Measurements from ENCODE around the gene RAD51B. TPM values are rescaled to one million over a fixed set of nuclear protein-coding genes. Genes with fewer than 3 reads are reported as not detected.
"Not testable (repeated sequence)": the region's sequence is repeated elsewhere in the genome, so short reads cannot be mapped to it uniquely, and the experiment has no call there.

The RAD51B gene
- total RNA-seq, 1 donor from 2014 or later, result 17.0 TPM

GRCh38 chr14:68173227-68173972, 353.8 kb downstream of the RAD51B start:
- peak; percentile 91 for DNase-seq (ENCODE audit: low read depth)

GRCh38 chr14:68174446-68174845, 354.9 kb downstream of the RAD51B start:
- DNase-seq (ENCODE audit: low read depth), result peak; percentile 77

GRCh38 chr14:68176687-68177086, 357.1 kb downstream of the RAD51B start:
- DNase-seq (ENCODE audit: low read depth), result no peak

- DNase-seq (ENCODE audit: low read depth), result no peak
Observed at GRCh38 chr14:68177728-68178127, 358.1 kb downstream of the RAD51B start.

GRCh38 chr14:68178282-68178681, 358.7 kb downstream of the RAD51B start:
- DNase-seq (ENCODE audit: low read depth), result no peak

GRCh38 chr14:68181519-68182326, 362.1 kb downstream of the RAD51B start:
- peak; percentile 89 for DNase-seq (ENCODE audit: low read depth)

- DNase-seq (ENCODE audit: low read depth), result no peak
Observed at GRCh38 chr14:68182492-68182891, 362.9 kb downstream of the RAD51B start.

GRCh38 chr14:68186500-68187276, 367.1 kb downstream of the RAD51B start:
- not testable (repeated sequence) for DNase-seq (ENCODE audit: low read depth)

GRCh38 chr14:68188174-68188573, 368.6 kb downstream of the RAD51B start:
- DNase-seq (ENCODE audit: low read depth), result no peak

GRCh38 chr14:68190032-68190431, 370.5 kb downstream of the RAD51B start:
- DNase-seq (ENCODE audit: low read depth), result no peak

GRCh38 chr14:68191567-68192321, 372.2 kb downstream of the RAD51B start:
- DNase-seq (ENCODE audit: low read depth), result peak; percentile 100

GRCh38 chr14:68192935-68193334, 373.4 kb downstream of the RAD51B start:
- no peak for DNase-seq (ENCODE audit: low read depth)

GRCh38 chr14:68193970-68194681, 374.5 kb downstream of the RAD51B start:
- DNase-seq (ENCODE audit: low read depth), result no peak

- peak; percentile 85 for DNase-seq (ENCODE audit: low read depth)
Observed at GRCh38 chr14:68195126-68195525, 375.5 kb downstream of the RAD51B start.

GRCh38 chr14:68198713-68199495, 379.3 kb downstream of the RAD51B start:
- DNase-seq (ENCODE audit: low read depth), result peak; percentile 62

GRCh38 chr14:68199554-68200151, 380.1 kb downstream of the RAD51B start:
- DNase-seq (ENCODE audit: low read depth), result peak; percentile 79

GRCh38 chr14:68203871-68204270, 384.3 kb downstream of the RAD51B start:
- no peak for DNase-seq (ENCODE audit: low read depth)

GRCh38 chr14:68208218-68208617, 388.6 kb downstream of the RAD51B start:
- no peak for DNase-seq (ENCODE audit: low read depth)

GRCh38 chr14:68208626-68209317, 389.2 kb downstream of the RAD51B start:
- no peak for DNase-seq (ENCODE audit: low read depth)
